Measurements from ENCODE around the gene HPS4. TPM values are rescaled to one million over a fixed set of nuclear protein-coding genes. Genes with fewer than 3 reads are reported as not detected.
A peak's percentile ranks its signal among the peaks of the same experiment; 100 is the strongest.

HPS4 gene
- total and polyA plus RNA-seq, 12 donors: 4.6 to 14.3 (median 9.0) TPM

DNA sequence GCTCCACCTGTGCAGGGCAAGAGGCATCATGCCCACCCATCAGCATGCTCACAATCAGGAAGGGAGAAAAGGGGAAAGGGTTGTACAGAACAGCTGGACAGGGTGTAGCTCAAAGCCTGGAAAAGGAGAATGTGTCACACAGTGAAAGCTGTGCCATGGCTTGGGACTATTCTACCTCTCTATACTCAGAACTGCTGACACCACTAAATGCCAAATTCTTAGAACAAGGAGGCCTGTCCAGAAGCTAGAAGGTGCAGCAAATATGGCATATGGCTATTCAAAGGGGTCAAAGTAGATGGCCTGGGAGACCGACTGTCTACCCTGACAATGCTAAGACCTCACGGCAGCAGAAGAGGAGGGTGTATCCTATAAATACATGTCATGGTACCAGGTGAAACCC, 12.8 kb downstream of the HPS4 start:
- peaks cover 0 to 8% (median 0%) of the 10 kb centered on the region in 9 donors for H3K4me1 ChIP-seq
- intact Hi-C loops (cut with DNase I): no loop called here
- DNase-seq (no peak), ATAC-seq (no peak)
- H3K27me3 ChIP-seq: no peaks in the 10 kb centered on the region
- H3K9me3 ChIP-seq: no peaks in the 10 kb centered on the region
- 96 to 97% methylated on average over 2 of the region's 2 CpGs for WGBS, 2 donors
- no peak overlapping the region for H3K27ac ChIP-seq
- TF ChIP-seq, protein P1, sequence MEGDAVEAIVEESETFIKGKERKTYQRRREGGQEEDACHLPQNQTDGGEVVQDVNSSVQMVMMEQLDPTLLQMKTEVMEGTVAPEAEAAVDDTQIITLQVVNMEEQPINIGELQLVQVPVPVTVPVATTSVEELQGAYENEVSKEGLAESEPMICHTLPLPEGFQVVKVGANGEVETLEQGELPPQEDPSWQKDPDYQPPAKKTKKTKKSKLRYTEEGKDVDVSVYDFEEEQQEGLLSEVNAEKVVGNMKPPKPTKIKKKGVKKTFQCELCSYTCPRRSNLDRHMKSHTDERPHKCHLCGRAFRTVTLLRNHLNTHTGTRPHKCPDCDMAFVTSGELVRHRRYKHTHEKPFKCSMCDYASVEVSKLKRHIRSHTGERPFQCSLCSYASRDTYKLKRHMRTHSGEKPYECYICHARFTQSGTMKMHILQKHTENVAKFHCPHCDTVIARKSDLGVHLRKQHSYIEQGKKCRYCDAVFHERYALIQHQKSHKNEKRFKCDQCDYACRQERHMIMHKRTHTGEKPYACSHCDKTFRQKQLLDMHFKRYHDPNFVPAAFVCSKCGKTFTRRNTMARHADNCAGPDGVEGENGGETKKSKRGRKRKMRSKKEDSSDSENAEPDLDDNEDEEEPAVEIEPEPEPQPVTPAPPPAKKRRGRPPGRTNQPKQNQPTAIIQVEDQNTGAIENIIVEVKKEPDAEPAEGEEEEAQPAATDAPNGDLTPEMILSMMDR (IDR thresholded peaks at IDR 0.05): no peak
- H3K36me3 ChIP-seq: peaks cover 0 to 100% (median 63%) of the 10 kb centered on the region in 9 donors
- H3K4me3 ChIP-seq: no peak overlapping the region

DNA sequence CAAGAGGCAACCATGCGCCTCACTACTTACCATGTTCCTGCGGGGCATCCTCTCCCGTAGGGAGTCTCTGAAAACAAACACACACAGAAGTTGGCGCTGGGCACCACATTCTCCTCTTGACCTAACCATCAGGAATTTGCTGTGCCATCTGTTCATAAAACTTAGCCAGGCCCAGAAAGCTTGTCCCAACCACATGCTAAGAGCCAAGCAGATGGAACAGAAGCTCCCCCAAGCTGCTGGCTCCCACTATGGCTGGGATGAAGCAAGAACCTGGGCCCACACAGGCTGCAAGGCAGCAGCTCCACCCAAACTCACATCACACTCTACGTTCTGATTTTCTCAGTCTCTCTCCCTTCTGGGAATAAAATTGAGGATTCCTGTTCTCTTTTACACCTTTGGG, 17.4 kb downstream of the HPS4 start:
- intact Hi-C loops (cut with DNase I): loop anchor here in 4 of 10 donors (10.0 kb wide), 2 partner anchors 71 to 101 kb away; no protein-coding TSS in a partner anchor
- TF ChIP-seq, protein P1 (IDR thresholded peaks at IDR 0.05): no peak
- no peaks in the 10 kb centered on the region for H3K27me3 ChIP-seq
- H3K9me3 ChIP-seq: no peaks in the 10 kb centered on the region
- no peak for DNase-seq
- WGBS, 2 donors: 92 to 93% methylated on average over 5 of the region's 5 CpGs
- H3K36me3 ChIP-seq: peaks cover 3 to 100% (median 74%) of the 10 kb centered on the region in 9 donors
- H3K4me3 ChIP-seq: no peak overlapping the region
- H3K4me1 ChIP-seq: peaks cover 0 to 16% (median under 1%) of the 10 kb centered on the region in 9 donors
- no peak overlapping the region for H3K27ac ChIP-seq
- no peak for ATAC-seq

DNA sequence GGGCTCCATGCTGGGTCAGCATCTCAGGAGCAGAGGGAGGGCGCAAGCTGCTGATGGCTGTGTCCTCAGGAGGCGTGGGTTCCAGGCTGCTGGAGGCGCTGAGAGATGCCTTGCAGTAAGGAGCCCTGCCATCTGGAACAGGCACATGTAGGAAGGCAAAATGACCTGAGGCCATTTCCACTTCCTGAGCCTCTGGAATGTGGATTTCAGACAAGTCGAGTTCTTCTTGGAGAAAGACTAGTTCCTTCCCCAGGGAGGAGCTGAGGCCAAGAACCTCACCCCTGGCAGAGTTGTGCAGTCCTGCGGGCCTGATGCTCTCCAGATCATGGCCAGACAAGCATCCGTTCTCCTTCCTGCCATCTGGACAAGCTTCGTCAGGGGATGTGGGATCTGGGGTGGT, 19.3 kb downstream of the HPS4 start:
- TF ChIP-seq, protein P1 (IDR thresholded peaks at IDR 0.05): no peak
- ATAC-seq: peak in 6 of 8 donors; percentile 24 to 64 (median 44)
- intact Hi-C loops (cut with DNase I): loop anchor here in 6 of 10 donors (5.0 to 10.0 kb wide), 6 partner anchors 67 to 807 kb away; no protein-coding TSS in a partner anchor
- WGBS, 2 donors: 52 to 56% methylated on average over 7 of the region's 7 CpGs
- H3K4me3 ChIP-seq: no peak overlapping the region
- no peak overlapping the region for H3K27ac ChIP-seq
- peaks cover 0 to 21% (median 3%) of the 10 kb centered on the region in 9 donors for H3K4me1 ChIP-seq
- H3K27me3 ChIP-seq: no peaks in the 10 kb centered on the region
- H3K36me3 ChIP-seq: peaks cover 0 to 100% (median 57%) of the 10 kb centered on the region in 9 donors
- no peaks in the 10 kb centered on the region for H3K9me3 ChIP-seq
- no peak for DNase-seq

DNA sequence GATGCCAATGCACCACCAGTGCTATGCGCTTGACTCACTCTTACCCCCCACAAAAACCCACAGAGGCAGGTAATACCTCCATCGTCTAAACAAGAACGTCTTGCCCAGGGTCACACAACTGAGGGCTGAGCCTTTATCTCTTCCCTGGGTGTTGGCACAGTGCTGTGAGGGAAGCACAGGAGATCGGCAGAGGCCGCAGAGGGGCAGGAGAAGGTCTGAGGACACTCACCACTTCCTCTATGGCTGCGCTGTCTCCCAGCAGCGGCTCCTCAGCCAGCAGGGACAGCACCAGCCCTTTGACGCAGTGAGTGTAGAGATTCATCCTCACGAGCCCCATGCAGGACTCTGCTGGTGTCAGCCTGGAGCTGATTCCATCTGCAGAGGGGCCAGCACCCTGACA, 19.9 kb downstream of the HPS4 start:
- no peaks in the 10 kb centered on the region for H3K9me3 ChIP-seq
- intact Hi-C loops (cut with DNase I): loop anchor here in 6 of 10 donors (5.0 to 10.0 kb wide), 6 partner anchors 66 to 806 kb away; no protein-coding TSS in a partner anchor
- WGBS, 2 donors: 78 to 80% methylated on average over 9 of the region's 9 CpGs
- ATAC-seq (peak in 3 of 8 donors; percentile 8 to 32 (median 25)), DNase-seq (no peak)
- peak overlapping the region in 1 of 10 donors; percentile 12 for H3K27ac ChIP-seq
- H3K36me3 ChIP-seq: peaks cover 0 to 100% (median 55%) of the 10 kb centered on the region in 9 donors
- peaks cover 0 to 21% (median 3%) of the 10 kb centered on the region in 9 donors for H3K4me1 ChIP-seq
- no peaks in the 10 kb centered on the region for H3K27me3 ChIP-seq
- TF ChIP-seq, protein P1 (IDR thresholded peaks at IDR 0.05): no peak
- H3K4me3 ChIP-seq: no peak overlapping the region
